ENCODE measurements around the gene CALHM5.

Gene CALHM5

GRCh38 chr6:116531675-116532570 is 20.5 kb downstream of the CALHM5 start:
- no peak overlapping the region for H3K4me3 ChIP-seq (ENCODE audit: low read depth, low read length)
- peak; percentile 57 for TF ChIP-seq CTCF (IDR thresholded peaks at IDR 0.05; ENCODE audit: insufficient read depth, low read length, missing control alignments)
- no peak for DNase-seq (ENCODE audit: low read depth, low spot score)
- ChIA-PET POLR2A (no interaction called here), CTCF (interaction anchor here (0.9 to 4.5 kb wide), 26 partner anchors 10 to 289 kb away, joined by 3 to 188 read pairs (median 11); partner anchors contain the start of genes CALHM4, CALHM5, RWDD1 and TRAPPC3L)

GRCh38 chr6:116533233-116533957 is 22.0 kb downstream of the CALHM5 start:
- no peak overlapping the region for H3K4me3 ChIP-seq (ENCODE audit: low read depth, low read length)
- ChIA-PET CTCF (interaction anchor here (0.6 to 4.5 kb wide), 29 partner anchors 9 to 316 kb away, joined by 3 to 188 read pairs (median 8); partner anchors contain the start of genes CALHM4, CALHM5, DSE and RWDD1), POLR2A (interaction anchor here (1.3 kb wide), 1 partner anchor 24 kb away, joined by 3 read pairs; no protein-coding TSS in a partner anchor)
- DNase-seq (ENCODE audit: low read depth, low spot score) = no peak
- peak; percentile 4 for TF ChIP-seq CTCF (IDR thresholded peaks at IDR 0.05; ENCODE audit: insufficient read depth, low read length, missing control alignments)

- no peak overlapping the region for H3K4me3 ChIP-seq (ENCODE audit: low read depth, low read length)
- no peak for DNase-seq (ENCODE audit: low read depth, low spot score)
- no peak for TF ChIP-seq CTCF (IDR thresholded peaks at IDR 0.05; ENCODE audit: insufficient read depth, low read length, missing control alignments)
- POLR2A ChIA-PET = interaction anchor here (1.2 kb wide), 1 partner anchor 256 kb away, joined by 3 read pairs; the partner anchor contains the start of gene TSPYL1
- CTCF ChIA-PET = interaction anchor here (0.8 to 4.5 kb wide), 30 partner anchors 7 to 318 kb away, joined by 3 to 188 read pairs (median 6); partner anchors contain the start of genes CALHM4, CALHM5, RWDD1 and TRAPPC3L
Measured at GRCh38 chr6:116535109-116535508, 23.7 kb downstream of the CALHM5 start.

GRCh38 chr6:116536216-116536621 is 24.8 kb downstream of the CALHM5 start:
- H3K4me3 ChIP-seq (ENCODE audit: low read depth, low read length) = no peak overlapping the region
- ChIA-PET POLR2A (interaction anchor here (1.2 kb wide), 1 partner anchor 257 kb away, joined by 3 read pairs; the partner anchor contains the start of gene TSPYL1), CTCF (interaction anchor here (1.0 to 9.6 kb wide), 19 partner anchors 11 to 268 kb away, joined by 3 to 188 read pairs (median 20); partner anchors contain the start of genes CALHM4, CALHM5, RWDD1 and TRAPPC3L)
- no peak for DNase-seq (ENCODE audit: low read depth, low spot score)
- TF ChIP-seq CTCF (IDR thresholded peaks at IDR 0.05; ENCODE audit: insufficient read depth, low read length, missing control alignments) = peak; percentile 37

GRCh38 chr6:116542426-116542825 is 31.0 kb downstream of the CALHM5 start:
- no peak overlapping the region for H3K4me3 ChIP-seq (ENCODE audit: low read depth, low read length)
- POLR2A ChIA-PET = no interaction called here
- CTCF ChIA-PET = interaction anchor here (0.8 to 9.6 kb wide), 12 partner anchors 8 to 273 kb away, joined by 3 to 119 read pairs (median 8); partner anchors contain the start of genes CALHM4 and CALHM5
- no peak for TF ChIP-seq CTCF (IDR thresholded peaks at IDR 0.05; ENCODE audit: insufficient read depth, low read length, missing control alignments)
- DNase-seq (ENCODE audit: low read depth, low spot score) = no peak
